HL-60/S4 (cell line): ENCODE data around the gene NPL.

Source experiments
- in situ Hi-C: fragments of 300-500 bp; cut with MboI; formaldehyde crosslinking; loops from 2 replicates; pipeline ENCODE4 v1.14.3; 2022; ENCODE audit warnings: low sequenced_read_pairs

Gene NPL

GRCh38 chr1:182789138-182790076, at the start of gene NPL:
NPL (plus strand) TSS chr1:182789773; CDS start chr1:182794372, 4,599 bp downstream.
- in situ Hi-C loops: loop anchor here (5.0 to 10.0 kb wide), 3 partner anchors 192 to 705 kb away; no protein-coding TSS in a partner anchor

- in situ Hi-C loops: no loop called here
Measured at GRCh38 chr1:182740120-182740519, 49.5 kb upstream of the NPL start.

- in situ Hi-C loops: no loop called here
Measured at GRCh38 chr1:182742780-182743179, 46.8 kb upstream of the NPL start.

GRCh38 chr1:182752077-182752988, 37.2 kb upstream of the NPL start:
- in situ Hi-C loops: no loop called here

GRCh38 chr1:182754087-182754486, 35.5 kb upstream of the NPL start:
- in situ Hi-C loops: no loop called here

GRCh38 chr1:182754543-182755314, 34.8 kb upstream of the NPL start:
- in situ Hi-C loops: no loop called here

GRCh38 chr1:182755632-182756031, 33.9 kb upstream of the NPL start:
- in situ Hi-C loops: no loop called here

- in situ Hi-C loops: no loop called here
Measured at GRCh38 chr1:182756423-182756822, 33.1 kb upstream of the NPL start.

- in situ Hi-C loops: no loop called here
Measured at GRCh38 chr1:182761396-182762395, 27.9 kb upstream of the NPL start.

- in situ Hi-C loops: no loop called here
Measured at GRCh38 chr1:182762536-182762935, 27.0 kb upstream of the NPL start.

- in situ Hi-C loops: no loop called here
Measured at GRCh38 chr1:182764029-182764727, 25.4 kb upstream of the NPL start.

- in situ Hi-C loops: no loop called here
Measured at GRCh38 chr1:182765391-182765790, 24.2 kb upstream of the NPL start.

GRCh38 chr1:182766050-182766449, 23.5 kb upstream of the NPL start:
- in situ Hi-C loops: no loop called here

- in situ Hi-C loops: no loop called here
Measured at GRCh38 chr1:182766881-182767645, 22.5 kb upstream of the NPL start.

- in situ Hi-C loops: no loop called here
Measured at GRCh38 chr1:182768963-182769362, 20.6 kb upstream of the NPL start.

GRCh38 chr1:182770232-182770631, 19.3 kb upstream of the NPL start:
- in situ Hi-C loops: no loop called here

GRCh38 chr1:182771187-182771984, 18.2 kb upstream of the NPL start:
- in situ Hi-C loops: no loop called here
